Measurements from ENCODE around the gene IL20RA.

DNA sequence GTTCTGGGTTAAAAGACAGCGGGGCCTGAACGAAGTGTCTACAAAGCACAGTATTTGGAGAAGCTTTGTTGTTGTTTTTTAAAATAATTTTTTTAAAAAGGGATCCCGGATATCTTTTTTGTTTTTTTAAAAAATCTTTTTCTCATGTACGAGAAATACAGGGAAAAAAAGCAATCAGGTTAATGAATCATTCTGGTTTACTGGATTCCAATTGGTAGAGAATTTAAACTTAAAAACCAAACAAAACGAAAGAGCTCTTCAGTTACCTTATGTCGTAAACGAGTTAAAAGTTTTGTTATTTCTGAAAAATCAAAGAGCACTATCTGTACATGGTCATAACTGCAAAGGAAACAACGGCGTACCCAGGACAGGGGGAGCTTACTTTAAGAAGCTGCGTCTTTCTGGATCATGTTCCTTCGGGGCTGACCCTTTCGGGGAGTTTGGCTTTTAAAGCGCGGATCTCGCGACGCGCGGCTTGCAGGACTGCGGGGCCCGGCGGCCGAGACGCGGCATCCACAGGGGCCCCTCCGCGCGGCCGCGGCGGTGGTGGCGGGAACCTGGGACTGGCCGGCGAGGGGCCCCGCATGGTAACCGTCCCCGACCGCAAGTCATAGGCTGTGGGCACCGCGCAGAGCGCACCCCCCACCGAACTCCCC, 927 bp downstream of the IL20RA start:
- TF ChIP-seq, protein P1, sequence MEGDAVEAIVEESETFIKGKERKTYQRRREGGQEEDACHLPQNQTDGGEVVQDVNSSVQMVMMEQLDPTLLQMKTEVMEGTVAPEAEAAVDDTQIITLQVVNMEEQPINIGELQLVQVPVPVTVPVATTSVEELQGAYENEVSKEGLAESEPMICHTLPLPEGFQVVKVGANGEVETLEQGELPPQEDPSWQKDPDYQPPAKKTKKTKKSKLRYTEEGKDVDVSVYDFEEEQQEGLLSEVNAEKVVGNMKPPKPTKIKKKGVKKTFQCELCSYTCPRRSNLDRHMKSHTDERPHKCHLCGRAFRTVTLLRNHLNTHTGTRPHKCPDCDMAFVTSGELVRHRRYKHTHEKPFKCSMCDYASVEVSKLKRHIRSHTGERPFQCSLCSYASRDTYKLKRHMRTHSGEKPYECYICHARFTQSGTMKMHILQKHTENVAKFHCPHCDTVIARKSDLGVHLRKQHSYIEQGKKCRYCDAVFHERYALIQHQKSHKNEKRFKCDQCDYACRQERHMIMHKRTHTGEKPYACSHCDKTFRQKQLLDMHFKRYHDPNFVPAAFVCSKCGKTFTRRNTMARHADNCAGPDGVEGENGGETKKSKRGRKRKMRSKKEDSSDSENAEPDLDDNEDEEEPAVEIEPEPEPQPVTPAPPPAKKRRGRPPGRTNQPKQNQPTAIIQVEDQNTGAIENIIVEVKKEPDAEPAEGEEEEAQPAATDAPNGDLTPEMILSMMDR (IDR thresholded peaks at IDR 0.05; ENCODE audit: low read depth, low read length, poor library complexity, severe bottlenecking), result no peak
- no peak for TF ChIP-seq EZH2phosphoT487 (IDR thresholded peaks at IDR 0.05; ENCODE audit: borderline replicate concordance, low read length)
